ENCODE measurements around the gene CADPS.

Gene CADPS

GRCh38 chr3:62876064-62876463 lies 848 bp upstream of the CADPS start:
- no peak for TF ChIP-seq CTCF (IDR thresholded peaks at IDR 0.05; ENCODE audit: insufficient read depth, low read depth, low read length, missing control alignments)
- no peak overlapping the region for H3K4me3 ChIP-seq (ENCODE audit: low read depth, low read length)
- peak; percentile 19 for DNase-seq (ENCODE audit: low read depth)

GRCh38 chr3:62875558-62876002 lies 364 bp upstream of the CADPS start:
- no peak overlapping the region for H3K4me3 ChIP-seq (ENCODE audit: low read depth, low read length)
- no peak for DNase-seq (ENCODE audit: low read depth)

GRCh38 chr3:62873761-62874710 lies 1.2 kb downstream of the CADPS start:
- peak; percentile 6 for TF ChIP-seq CTCF (IDR thresholded peaks at IDR 0.05; ENCODE audit: insufficient read depth, low read depth, low read length, missing control alignments)
- no peak overlapping the region for H3K4me3 ChIP-seq (ENCODE audit: low read depth, low read length)
- DNase-seq (ENCODE audit: low read depth), result peak; percentile 9

More at GRCh38 chr3:62875558-62876002, 364 bp upstream of the CADPS start:
- TF ChIP-seq CTCF (IDR thresholded peaks at IDR 0.05; ENCODE audit: insufficient read depth, low read depth, low read length, missing control alignments), result no peak

GRCh38 chr3:62873451-62873760 lies 1.8 kb downstream of the CADPS start:
- no peak for DNase-seq (ENCODE audit: low read depth)
- TF ChIP-seq CTCF (IDR thresholded peaks at IDR 0.05; ENCODE audit: insufficient read depth, low read depth, low read length, missing control alignments), result no peak
- H3K4me3 ChIP-seq (ENCODE audit: low read depth, low read length), result no peak overlapping the region

GRCh38 chr3:62872318-62872717 lies 2.9 kb downstream of the CADPS start:
- no peak for DNase-seq (ENCODE audit: low read depth)
- no peak overlapping the region for H3K4me3 ChIP-seq (ENCODE audit: low read depth, low read length)
- TF ChIP-seq CTCF (IDR thresholded peaks at IDR 0.05; ENCODE audit: insufficient read depth, low read depth, low read length, missing control alignments), result no peak

- DNase-seq (ENCODE audit: low read depth), result no peak
- TF ChIP-seq CTCF (IDR thresholded peaks at IDR 0.05; ENCODE audit: insufficient read depth, low read depth, low read length, missing control alignments), result no peak
Observed at GRCh38 chr3:62870321-62870720, 4.9 kb downstream of the CADPS start.

More at GRCh38 chr3:62870321-62870720, 4.9 kb downstream of the CADPS start:
- no peak overlapping the region for H3K4me3 ChIP-seq (ENCODE audit: low read depth, low read length)
